SK-N-SH (cell line): ENCODE results near the gene SSX5. TPM values are rescaled to one million over a fixed set of nuclear protein-coding genes. Genes with fewer than 3 reads are reported as not detected.
"Not testable (repeated sequence)": the region's sequence is repeated elsewhere in the genome, so short reads cannot be mapped to it uniquely, and the experiment has no call there.

ENCODE experiments used
- CTCF ChIA-PET: fragments of 300-600, 350-600 bp; formaldehyde crosslinking; extraction: SDS; loops from one replicate; lab custom pipeline; 2021; lab: Yijun Ruan, JAX
- POLR2A ChIA-PET: fragments of 350-600 bp; sonication (Branson Sonifier 250); formaldehyde crosslinking; extraction: SDS; loops from one replicate; lab custom pipeline; 2020; ENCODE audit warnings: antibody characterized with exemption, inconsistent platforms; lab: Yijun Ruan, JAX
- DNase-seq: peaks from one replicate; pipeline ENCODE4 v3.0.0; 2012
- H2AFZ ChIP-seq: fragments of 200-600 bp; sonication (generic); 2 replicates; pipeline ENCODE4 v1.8.1; 2016; ENCODE audit warnings: antibody characterized with exemption, mild to moderate bottlenecking, low read depth
- H3F3A ChIP-seq: fragments of 200-600 bp; sonication (generic); replicated peaks from 2 replicates; pipeline ENCODE3; 2016; ENCODE audit warnings: antibody characterized with exemption, mild to moderate bottlenecking; ENCODE audit not compliant: insufficient read depth
- H3K27ac ChIP-seq, 2 experiments: fragments of 200-500 bp in 1 of 2; fragments of 200-600 bp in 1 of 2; sonication (Bioruptor generic) in 1 of 2; sonication (generic), shearing (Covaris generic) in 1 of 2; 2 replicates each; pipeline versions ENCODE4 v1.5.1 to v1.6.1; 2014 to 2016; ENCODE audit warnings: low read depth in 2 of 2, inconsistent platforms in 1 of 2, low read length in 1 of 2, mild to moderate bottlenecking in 1 of 2, mixed read lengths in 1 of 2
- H3K27me3 ChIP-seq: fragments of 200-600 bp; sonication (generic), shearing (Covaris generic); 2 replicates; pipeline ENCODE4 v1.6.1; 2016; ENCODE audit warnings: mixed run types; ENCODE audit not compliant: insufficient read depth
- H3K36me3 ChIP-seq, 2 experiments: fragments of 200-500 bp in 1 of 2; fragments of 200-600 bp in 1 of 2; sonication (Bioruptor generic) in 1 of 2; sonication (generic) in 1 of 2; replicated peaks in 1 of 2; 2 replicates each; pipeline versions ENCODE3 to v1.5.1; 2014 to 2016; ENCODE audit warnings: low read length in 1 of 2, mild to moderate bottlenecking in 1 of 2; ENCODE audit not compliant: insufficient read depth in 2 of 2, control insufficient read depth in 1 of 2
- H3K4me1 ChIP-seq, 2 experiments: fragments of 200-500 bp in 1 of 2; fragments of 200-600 bp in 1 of 2; sonication (Bioruptor generic) in 1 of 2; sonication (generic), shearing (Covaris generic) in 1 of 2; 2 replicates each; pipeline versions ENCODE4 v1.5.1 to v1.6.1; 2014 to 2016; ENCODE audit warnings: low read depth in 1 of 2, low read length in 1 of 2, mixed run types in 1 of 2; ENCODE audit not compliant: insufficient read depth in 2 of 2, control insufficient read depth in 1 of 2
- H3K4me2 ChIP-seq: fragments of 200-600 bp; sonication (generic), shearing (Covaris generic); 2 replicates; pipeline ENCODE4 v1.6.1; 2017; ENCODE audit warnings: mixed run types
- H3K4me3 ChIP-seq, 2 experiments: fragments of 200-500 bp in 1 of 2; fragments of 200-600 bp in 1 of 2; sonication (Bioruptor generic) in 1 of 2; sonication (generic), shearing (Covaris generic) in 1 of 2; 2 replicates each; pipeline versions ENCODE4 v1.5.1 to v1.8.1; 2014 to 2016; ENCODE audit warnings: low read depth in 2 of 2, inconsistent platforms in 1 of 2, low read length in 1 of 2, mild to moderate bottlenecking in 1 of 2, mixed read lengths in 1 of 2, moderate library complexity in 1 of 2
- H3K79me2 ChIP-seq: fragments of 200-600 bp; sonication (generic); 2 replicates; pipeline ENCODE4 v1.8.1; 2017; ENCODE audit warnings: mild to moderate bottlenecking; ENCODE audit not compliant: insufficient read depth
- H3K9ac ChIP-seq: fragments of 200-600 bp; sonication (generic); 2 replicates; pipeline ENCODE4 v1.6.1; 2017; ENCODE audit warnings: mixed run types
- H3K9me2 ChIP-seq: fragments of 200-600 bp; sonication (generic); 2 replicates; pipeline ENCODE4 v1.6.1; 2017; ENCODE audit warnings: mixed run types
- H3K9me3 ChIP-seq: fragments of 200-600 bp; sonication (generic); 2 replicates; pipeline ENCODE4 v1.6.1; 2017; ENCODE audit warnings: mixed run types, mild to moderate bottlenecking, moderate library complexity
- H4K20me1 ChIP-seq: fragments of 200-600 bp; sonication (generic); 2 replicates; pipeline ENCODE4 v1.6.1; 2017; ENCODE audit warnings: mild to moderate bottlenecking, mixed run types; ENCODE audit not compliant: insufficient read depth
- EP300 ChIP-seq, 2 experiments: IDR thresholded peaks; 2 replicates each; pipeline versions ENCODE4 v1.4.0 to v1.6.1; 2012; ENCODE audit warnings: borderline replicate concordance in 1 of 2, low read depth in 1 of 2, low read length in 1 of 2
- FOXJ3 ChIP-seq: sonication (generic); formaldehyde crosslinking; IDR thresholded peaks from 2 replicates; pipeline ENCODE4 v1.5.1; 2020; ENCODE audit warnings: mild to moderate bottlenecking, missing genetic modification reagents
- GATA2 ChIP-seq: sonication (generic); formaldehyde crosslinking; IDR thresholded peaks from 2 replicates; pipeline ENCODE4 v1.5.0; 2020; ENCODE audit warnings: mild to moderate bottlenecking, missing genetic modification reagents
- JUND ChIP-seq: IDR thresholded peaks from 2 replicates; pipeline ENCODE4 v1.4.0; 2012
- MXI1 ChIP-seq: IDR thresholded peaks from 2 replicates; pipeline ENCODE4 v1.6.1; 2012; ENCODE audit warnings: mild to moderate bottlenecking, low read depth, low read length, improper control_type of control experiment
- NFIC ChIP-seq: IDR thresholded peaks from 2 replicates; pipeline ENCODE4 v1.4.0; 2012; ENCODE audit warnings: borderline replicate concordance
- PBX3 ChIP-seq: IDR thresholded peaks from 2 replicates; pipeline ENCODE4; 2012
- RAD21 ChIP-seq: IDR thresholded peaks from 2 replicates; pipeline ENCODE4 v1.6.1; 2012; ENCODE audit warnings: mild to moderate bottlenecking, low read length
- RCOR1 ChIP-seq: fragments of 150-350 bp; IDR thresholded peaks from 2 replicates; pipeline ENCODE4 v1.6.1; 2017; ENCODE audit warnings: antibody characterized with exemption, low read length
- REST ChIP-seq: IDR thresholded peaks from 2 replicates; pipeline ENCODE4 v1.6.1; 2012; ENCODE audit warnings: mild to moderate bottlenecking, low read depth, low read length, moderate library complexity
- SMC3 ChIP-seq: IDR thresholded peaks from 2 replicates; pipeline ENCODE4 v1.6.1; 2012; ENCODE audit warnings: low read depth, low read length, improper control_type of control experiment
- WGBS: methylation state at CpG from one replicate; pipeline ENCODE4 v1.1.6; 2017; ENCODE audit warnings: low lambda C conversion rate; 5-methylcytosine and 5-hydroxymethylcytosine counted together
- polyA plus RNA-seq, 3 experiments: library from polyadenylated mRNA; depleted of rRNA; stranded (reverse); fragments of >200 nt; gene quantifications; 2 replicates each; pipeline ENCODE4 v1.2.3, GENCODE V29; 2012

The SSX5 gene
- polyA plus RNA-seq (2012; rRNA removed): 0.36 and 0.49 TPM in 2 replicates
- polyA plus RNA-seq (2012; cell fraction: cytosol; rRNA removed): 0.49 and 0.71 TPM in 2 replicates
- polyA plus RNA-seq (2012; cell fraction: nucleus; rRNA removed): 0.16 and 0.24 TPM in 2 replicates

- Histone ChIP-seq H3K9ac (no peak within 1 kb of the TSS), H3K4me3 (no peak within 1 kb of the TSS; a peak in 2 of 4 replicates), H3K9me2 (no peaks in the 10 kb centered on the region), H3K4me1 (no peaks in the 10 kb centered on the region), H3K79me2 (no peaks in the 10 kb centered on the region), H4K20me1 (no peaks in the 10 kb centered on the region), H3F3A (no peaks in the 10 kb centered on the region), H3K9me3 (no peaks in the 10 kb centered on the region), H3K27me3 (peaks cover 2% of the 10 kb centered on the region; the same call in 1 of the 2 replicates), H3K36me3 (no peaks in the 10 kb centered on the region), H2AFZ (no peak within 1 kb of the TSS), H3K27ac (no peak within 1 kb of the TSS), H3K4me2 (peak within 1 kb of the TSS; percentile 20; the same call in 1 of the 2 replicates)
- TF ChIP-seq RAD21 (no peak), EP300 (IDR thresholded peaks at IDR 0.05; ENCODE audit: borderline replicate concordance in 1 of 2, low read depth in 1 of 2, low read length in 1 of 2) (no peak), GATA2 (CRISPR knock-in tag) (no peak), JUND (no peak), FOXJ3 (CRISPR knock-in tag) (no peak), PBX3 (no peak), RCOR1 (no peak), SMC3 (no peak), NFIC (no peak), MXI1 (no peak), REST (no peak)
- no peak for DNase-seq
- WGBS: 35% methylated on average over 10 of the region's 12 CpGs
- POLR2A ChIA-PET: no interaction called here
- CTCF ChIA-PET: no interaction called here
These were observed at the start of gene SSX5 for GRCh38 chrX:48196745-48197201. TSS of gene SSX5 (minus strand) at chrX:48196795. CDS start at chrX:48195358, 1,437 bp downstream.

- POLR2A ChIA-PET, H3K79me2 ChIP-seq, H3K4me3 ChIP-seq, H3K27ac ChIP-seq, H3F3A ChIP-seq, H3K9ac ChIP-seq, DNase-seq, H3K36me3 ChIP-seq, H4K20me1 ChIP-seq, H2AFZ ChIP-seq, H3K4me2 ChIP-seq, CTCF ChIA-PET, H3K27me3 ChIP-seq, H3K9me2 ChIP-seq, H3K9me3 ChIP-seq, H3K4me1 ChIP-seq: not testable (repeated sequence)
- 7% methylated on average over 3 of the region's 4 CpGs for WGBS
These were observed 27.6 kb upstream of the SSX5 start for GRCh38 chrX:48224196-48224595.

GRCh38 chrX:48214341-48214740, 17.7 kb upstream of the SSX5 start:
- H3F3A ChIP-seq, H4K20me1 ChIP-seq, H3K27ac ChIP-seq, POLR2A ChIA-PET, DNase-seq, H3K9ac ChIP-seq, H3K9me2 ChIP-seq, H3K4me1 ChIP-seq, CTCF ChIA-PET, H2AFZ ChIP-seq, H3K9me3 ChIP-seq, H3K4me3 ChIP-seq, H3K36me3 ChIP-seq, H3K79me2 ChIP-seq, H3K4me2 ChIP-seq: not testable (repeated sequence)
- peaks cover 19% of the 10 kb centered on the region; the same call in 1 of the 2 replicates for H3K27me3 ChIP-seq
- WGBS: 3% methylated on average over 4 of the region's 4 CpGs

- H3K4me2 ChIP-seq, H2AFZ ChIP-seq, H3K27ac ChIP-seq, DNase-seq, H3K4me3 ChIP-seq, H3K4me1 ChIP-seq, CTCF ChIA-PET, H3K9ac ChIP-seq, H3K36me3 ChIP-seq, POLR2A ChIA-PET, H3K9me3 ChIP-seq, H4K20me1 ChIP-seq, H3K9me2 ChIP-seq, H3K79me2 ChIP-seq, H3F3A ChIP-seq: not testable (repeated sequence)
- H3K27me3 ChIP-seq: peaks cover 14% of the 10 kb centered on the region
- WGBS: 8% methylated on average over 5 of the region's 5 CpGs
These were observed 6.6 kb downstream of the SSX5 start for GRCh38 chrX:48190024-48190423.
